ENCODE data around the gene LAMA2.
A peak's percentile ranks its signal among the peaks of the same experiment; 100 is the strongest.

The LAMA2 gene

DNA sequence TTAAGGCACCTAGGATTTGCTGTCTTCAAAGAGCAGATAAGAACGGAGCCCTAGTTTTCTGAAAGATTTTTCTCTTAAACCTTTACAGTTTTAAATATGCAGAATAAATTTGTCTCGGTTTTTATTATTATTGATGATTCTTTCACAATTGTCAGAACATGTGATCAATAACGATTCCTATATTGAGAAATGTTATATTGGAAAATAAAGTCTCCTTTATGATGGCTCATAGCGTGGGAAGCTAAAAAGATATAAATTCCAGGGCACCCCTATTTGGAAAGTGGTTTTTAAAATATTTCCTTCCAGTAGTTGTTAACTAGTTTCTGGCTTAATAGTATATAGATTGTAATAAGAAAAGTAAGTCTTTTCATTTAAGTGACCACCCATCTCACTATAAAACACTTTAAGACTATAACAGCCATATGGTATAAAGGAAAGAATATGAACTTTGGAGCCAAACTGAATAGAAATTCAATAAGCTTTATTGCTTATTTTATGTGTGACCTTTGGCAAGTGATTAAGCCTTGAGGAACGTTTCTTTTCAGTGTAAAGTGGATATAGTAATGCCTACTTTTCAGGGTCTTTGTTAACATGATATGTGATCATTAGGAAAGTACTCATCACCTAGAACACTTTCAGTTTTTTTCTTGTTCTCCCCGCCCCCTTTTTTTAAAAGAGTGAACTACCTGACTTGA lies 369.6 kb downstream of the LAMA2 start:
- no peak overlapping the region for H3K9ac ChIP-seq (ENCODE audit: low read length)
- no peak overlapping the region for H3K23ac ChIP-seq (ENCODE audit: low read length in 2 of 2)
- no peak overlapping the region for H2BK15ac ChIP-seq (ENCODE audit: low read depth, poor library complexity, severe bottlenecking)
- no peak overlapping the region for H2BK5ac ChIP-seq (ENCODE audit: low read depth, low read length, poor library complexity, severe bottlenecking)
- H2BK120ac ChIP-seq (ENCODE audit: low read depth, low read length) = no peak overlapping the region
- DNase-seq = peak; percentile 8
- no peaks in the 10 kb centered on the region for H3K36me3 ChIP-seq (ENCODE audit: control insufficient read depth in 1 of 2, insufficient read depth in 2 of 2, low read depth in 1 of 2, low read length in 2 of 2)
- H3K4ac ChIP-seq (ENCODE audit: low read depth in 1 of 2, low read length in 2 of 2) = no peak overlapping the region
- H3K79me1 ChIP-seq (replicated peaks; ENCODE audit: low read length, poor library complexity, severe bottlenecking) = no peaks in the 10 kb centered on the region
- H3K14ac ChIP-seq (ENCODE audit: low read length in 2 of 2) = no peak overlapping the region
- no peaks in the 10 kb centered on the region for H3K4me1 ChIP-seq (ENCODE audit: control insufficient read depth, insufficient read depth, low read depth, low read length)
- no peak overlapping the region for H2BK12ac ChIP-seq (ENCODE audit: low read length in 2 of 2)
- no peak overlapping the region for H3K4me3 ChIP-seq (ENCODE audit: insufficient read depth in 1 of 2, low read depth in 1 of 2, low read length in 2 of 2)
- H3K27me3 ChIP-seq (ENCODE audit: control insufficient read depth in 1 of 2, insufficient read depth in 1 of 2, low read length in 2 of 2) = no peaks in the 10 kb centered on the region
- WGBS = 75% methylated on average over 4 of the region's 6 CpGs
- no peak overlapping the region for H2AK5ac ChIP-seq (ENCODE audit: low read length, severe bottlenecking)
- H3K27ac ChIP-seq (ENCODE audit: low read length, poor library complexity, severe bottlenecking) = no peak overlapping the region
- H2AFZ ChIP-seq (ENCODE audit: low read depth, low read length) = no peak overlapping the region
- H4K8ac ChIP-seq (ENCODE audit: low read length) = no peak overlapping the region
- no peaks in the 10 kb centered on the region for H3K9me3 ChIP-seq (ENCODE audit: control insufficient read depth, low read length)
- H4K91ac ChIP-seq (ENCODE audit: low read length) = no peak overlapping the region
- no peak overlapping the region for H3K18ac ChIP-seq (ENCODE audit: low read depth in 1 of 2, low read length in 2 of 2)
- no peak overlapping the region for H3K4me2 ChIP-seq (ENCODE audit: low read length, poor library complexity, severe bottlenecking)

DNA sequence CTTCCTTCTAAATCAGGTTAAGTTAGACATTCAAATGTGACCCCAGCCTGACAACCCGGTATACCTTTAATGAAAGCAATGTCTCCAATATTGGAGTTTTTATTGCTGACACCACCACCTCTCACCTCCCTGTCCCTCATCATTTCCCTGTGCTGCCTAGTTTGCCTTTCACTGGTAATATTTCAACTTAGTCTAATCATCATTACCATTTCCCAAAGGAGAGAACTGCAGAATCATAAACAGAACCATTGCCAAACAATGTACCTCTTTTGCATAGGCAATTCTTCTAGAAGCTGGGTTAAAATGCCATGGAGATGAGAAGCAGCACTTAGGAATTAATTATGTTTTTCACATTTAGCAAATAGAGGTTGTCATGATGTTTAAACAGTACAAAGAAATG lies 370.3 kb downstream of the LAMA2 start:
- no peak overlapping the region for H3K23ac ChIP-seq (ENCODE audit: low read length in 2 of 2)
- no peak overlapping the region for H2AFZ ChIP-seq (ENCODE audit: low read depth, low read length)
- no peak overlapping the region for H2AK5ac ChIP-seq (ENCODE audit: low read length, severe bottlenecking)
- no peak overlapping the region for H4K8ac ChIP-seq (ENCODE audit: low read length)
- no peak overlapping the region for H3K18ac ChIP-seq (ENCODE audit: low read depth in 1 of 2, low read length in 2 of 2)
- no peaks in the 10 kb centered on the region for H3K27me3 ChIP-seq (ENCODE audit: control insufficient read depth in 1 of 2, insufficient read depth in 1 of 2, low read length in 2 of 2)
- H3K4ac ChIP-seq (ENCODE audit: low read depth in 1 of 2, low read length in 2 of 2) = no peak overlapping the region
- H3K79me1 ChIP-seq (replicated peaks; ENCODE audit: low read length, poor library complexity, severe bottlenecking) = no peaks in the 10 kb centered on the region
- H3K4me2 ChIP-seq (ENCODE audit: low read length, poor library complexity, severe bottlenecking) = no peak overlapping the region
- H2BK120ac ChIP-seq (ENCODE audit: low read depth, low read length) = no peak overlapping the region
- no peak overlapping the region for H2BK12ac ChIP-seq (ENCODE audit: low read length in 2 of 2)
- H3K9ac ChIP-seq (ENCODE audit: low read length) = no peak overlapping the region
- DNase-seq = no peak
- H2BK15ac ChIP-seq (ENCODE audit: low read depth, poor library complexity, severe bottlenecking) = no peak overlapping the region
- H3K4me3 ChIP-seq (ENCODE audit: insufficient read depth in 1 of 2, low read depth in 1 of 2, low read length in 2 of 2) = no peak overlapping the region
- no peaks in the 10 kb centered on the region for H3K4me1 ChIP-seq (ENCODE audit: control insufficient read depth, insufficient read depth, low read depth, low read length)
- no peaks in the 10 kb centered on the region for H3K36me3 ChIP-seq (ENCODE audit: control insufficient read depth in 1 of 2, insufficient read depth in 2 of 2, low read depth in 1 of 2, low read length in 2 of 2)
- WGBS = 90% methylated on average over 1 of the region's 1 CpG
- no peak overlapping the region for H2BK5ac ChIP-seq (ENCODE audit: low read depth, low read length, poor library complexity, severe bottlenecking)
- no peak overlapping the region for H4K91ac ChIP-seq (ENCODE audit: low read length)
- no peak overlapping the region for H3K14ac ChIP-seq (ENCODE audit: low read length in 2 of 2)
- H3K9me3 ChIP-seq (ENCODE audit: control insufficient read depth, low read length) = no peaks in the 10 kb centered on the region
- H3K27ac ChIP-seq (ENCODE audit: low read length, poor library complexity, severe bottlenecking) = no peak overlapping the region

DNA sequence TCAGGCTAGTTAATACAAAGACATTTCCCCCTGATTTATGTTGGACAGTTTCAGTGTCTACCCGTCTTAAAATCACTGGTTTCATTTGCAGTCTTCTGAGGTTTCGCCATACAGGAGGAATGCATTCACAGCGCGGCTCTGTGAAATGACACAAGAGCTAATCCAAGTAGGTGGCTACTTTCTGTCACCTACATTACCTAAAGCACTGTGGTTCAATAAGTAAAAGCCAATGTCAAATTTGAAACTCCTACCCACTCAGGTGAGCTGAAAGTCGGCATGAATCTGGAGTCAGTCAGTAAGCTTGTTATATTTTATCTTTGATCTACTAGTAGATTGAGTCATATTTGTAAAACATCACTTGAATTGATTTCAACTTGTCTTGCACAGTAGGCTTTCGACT lies 370.8 kb downstream of the LAMA2 start:
- Histone ChIP-seq H2BK15ac (ENCODE audit: low read depth, poor library complexity, severe bottlenecking) (no peak overlapping the region), H3K23ac (ENCODE audit: low read length in 2 of 2) (no peak overlapping the region), H2AFZ (ENCODE audit: low read depth, low read length) (no peak overlapping the region), H3K36me3 (ENCODE audit: control insufficient read depth in 1 of 2, insufficient read depth in 2 of 2, low read depth in 1 of 2, low read length in 2 of 2) (no peaks in the 10 kb centered on the region), H4K91ac (ENCODE audit: low read length) (no peak overlapping the region), H2AK5ac (ENCODE audit: low read length, severe bottlenecking) (no peak overlapping the region), H3K4ac (ENCODE audit: low read depth in 1 of 2, low read length in 2 of 2) (no peak overlapping the region), H3K79me1 (replicated peaks; ENCODE audit: low read length, poor library complexity, severe bottlenecking) (no peaks in the 10 kb centered on the region), H3K4me3 (ENCODE audit: insufficient read depth in 1 of 2, low read depth in 1 of 2, low read length in 2 of 2) (no peak overlapping the region), H2BK12ac (ENCODE audit: low read length in 2 of 2) (no peak overlapping the region), H4K8ac (ENCODE audit: low read length) (no peak overlapping the region), H3K14ac (ENCODE audit: low read length in 2 of 2) (no peak overlapping the region), H2BK5ac (ENCODE audit: low read depth, low read length, poor library complexity, severe bottlenecking) (no peak overlapping the region), H3K4me2 (ENCODE audit: low read length, poor library complexity, severe bottlenecking) (no peak overlapping the region), H3K9ac (ENCODE audit: low read length) (no peak overlapping the region), H3K18ac (ENCODE audit: low read depth in 1 of 2, low read length in 2 of 2) (no peak overlapping the region), H2BK120ac (ENCODE audit: low read depth, low read length) (no peak overlapping the region), H3K27ac (ENCODE audit: low read length, poor library complexity, severe bottlenecking) (no peak overlapping the region), H3K4me1 (ENCODE audit: control insufficient read depth, insufficient read depth, low read depth, low read length) (no peaks in the 10 kb centered on the region), H3K27me3 (ENCODE audit: control insufficient read depth in 1 of 2, insufficient read depth in 1 of 2, low read length in 2 of 2) (no peaks in the 10 kb centered on the region), H3K9me3 (ENCODE audit: control insufficient read depth, low read length) (no peaks in the 10 kb centered on the region)
- no peak for DNase-seq
- WGBS = 82% methylated on average over 5 of the region's 6 CpGs

DNA sequence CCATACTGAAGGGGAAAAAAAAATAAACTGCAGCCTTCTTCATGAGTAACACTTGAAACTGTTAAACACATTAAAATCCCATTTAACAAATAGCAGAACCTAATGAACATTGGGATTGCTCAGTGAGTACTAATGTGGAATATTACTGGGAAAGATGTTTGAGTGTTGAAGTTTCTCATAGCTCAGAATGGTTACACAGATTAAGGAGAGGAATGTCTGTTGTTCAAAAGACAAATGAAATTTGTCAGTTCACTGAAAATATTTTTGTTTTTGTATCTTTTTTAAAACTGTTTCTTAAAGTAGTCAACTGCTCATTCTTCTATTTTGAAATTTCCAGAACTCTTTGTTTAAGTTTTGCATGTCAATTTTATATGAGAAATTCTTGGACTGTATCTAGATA lies 374.3 kb downstream of the LAMA2 start:
- H3K4me2 ChIP-seq (ENCODE audit: low read length, poor library complexity, severe bottlenecking) = no peak overlapping the region
- no peaks in the 10 kb centered on the region for H3K9me3 ChIP-seq (ENCODE audit: control insufficient read depth, low read length)
- H3K23ac ChIP-seq (ENCODE audit: low read length in 2 of 2) = no peak overlapping the region
- no peak overlapping the region for H2AK5ac ChIP-seq (ENCODE audit: low read length, severe bottlenecking)
- no peak overlapping the region for H3K27ac ChIP-seq (ENCODE audit: low read length, poor library complexity, severe bottlenecking)
- H3K18ac ChIP-seq (ENCODE audit: low read depth in 1 of 2, low read length in 2 of 2) = no peak overlapping the region
- no peaks in the 10 kb centered on the region for H3K27me3 ChIP-seq (ENCODE audit: control insufficient read depth in 1 of 2, insufficient read depth in 1 of 2, low read length in 2 of 2)
- H4K8ac ChIP-seq (ENCODE audit: low read length) = no peak overlapping the region
- H3K36me3 ChIP-seq (ENCODE audit: control insufficient read depth in 1 of 2, insufficient read depth in 2 of 2, low read depth in 1 of 2, low read length in 2 of 2) = no peaks in the 10 kb centered on the region
- H3K9ac ChIP-seq (ENCODE audit: low read length) = no peak overlapping the region
- no peak overlapping the region for H4K91ac ChIP-seq (ENCODE audit: low read length)
- H2BK15ac ChIP-seq (ENCODE audit: low read depth, poor library complexity, severe bottlenecking) = no peak overlapping the region
- DNase-seq = no peak
- no peak overlapping the region for H3K4ac ChIP-seq (ENCODE audit: low read depth in 1 of 2, low read length in 2 of 2)
- no peak overlapping the region for H3K14ac ChIP-seq (ENCODE audit: low read length in 2 of 2)
- no peaks in the 10 kb centered on the region for H3K4me1 ChIP-seq (ENCODE audit: control insufficient read depth, insufficient read depth, low read depth, low read length)
- H2BK120ac ChIP-seq (ENCODE audit: low read depth, low read length) = no peak overlapping the region
- no peak overlapping the region for H2BK5ac ChIP-seq (ENCODE audit: low read depth, low read length, poor library complexity, severe bottlenecking)
- H2AFZ ChIP-seq (ENCODE audit: low read depth, low read length) = no peak overlapping the region
- no peak overlapping the region for H3K4me3 ChIP-seq (ENCODE audit: insufficient read depth in 1 of 2, low read depth in 1 of 2, low read length in 2 of 2)
- no peak overlapping the region for H2BK12ac ChIP-seq (ENCODE audit: low read length in 2 of 2)
- H3K79me1 ChIP-seq (replicated peaks; ENCODE audit: low read length, poor library complexity, severe bottlenecking) = no peaks in the 10 kb centered on the region

Data from mesenchymal stem cell (in vitro differentiated cells and primary cell).